K562 (cell line): ENCODE results near the gene MACF1. TPM values are rescaled to one million over a fixed set of nuclear protein-coding genes. Genes with fewer than 3 reads are reported as not detected.

Experiments
- ATAC-seq: fragments of 200-7000 bp; cut with Tn5 transposase; 3 replicates; pipeline ENCODE4 v1.9.1; 2020; ENCODE audit warnings: moderate library complexity
- BruUV-seq: library from RNA; stranded (reverse); fragments of 400-500 nt; replicated peaks from 2 replicates; lab custom pipeline; 2021; lab: Mats Ljungman, UMichigan
- CTCF ChIA-PET: fragments of 300-600 bp; formaldehyde crosslinking; extraction: SDS; loops from one replicate; lab custom pipeline; 2021; ENCODE audit warnings: low intra/inter-chr PET ratio; lab: Yijun Ruan, JAX
- POLR2A ChIA-PET: fragments of 300-600, 350-650 bp; sonication (Branson Sonifier 250); formaldehyde crosslinking; extraction: SDS; loops from one replicate; lab custom pipeline; 2021; ENCODE audit warnings: antibody characterized with exemption, inconsistent platforms; lab: Yijun Ruan, JAX
- DNase-seq, 4 experiments: peaks; one replicate each; pipeline versions ENCODE4 v3.0.0 to v3.0.0-alpha.2; 2011 to 2018; ENCODE audit warnings: low spot score in 3 of 4, mixed read lengths in 3 of 4; ENCODE audit errors: extremely low read depth in 1 of 4
- FAIRE-seq: peaks from 2 replicates; lab custom pipeline; 2011; peaks lifted over from hg19 to GRCh38; lab: Jason Lieb, UNC
- H2AFZ ChIP-seq: 2 replicates; pipeline ENCODE4 v1.6.0; 2011; ENCODE audit warnings: low read depth, low read length, control low read depth, inconsistent platforms
- H3K27ac ChIP-seq: fragments of 200-600 bp; 3 replicates; pipeline ENCODE4 v1.8.0; 2011; ENCODE audit warnings: low read depth, mild to moderate bottlenecking, control low read depth, inconsistent platforms, low read length, moderate library complexity, mixed read lengths; ENCODE audit errors: extremely low read depth
- H3K27me3 ChIP-seq, 2 experiments: fragments of 300-600 bp in 1 of 2; 2 replicates in 1 of 2; 3 replicates in 1 of 2; pipeline versions ENCODE4 v1.6.0 to v1.8.0; 2011; ENCODE audit warnings: inconsistent platforms in 2 of 2, low read length in 2 of 2, mild to moderate bottlenecking in 1 of 2, mixed read lengths in 1 of 2, moderate library complexity in 1 of 2; ENCODE audit not compliant: control insufficient read depth in 2 of 2, insufficient read depth in 2 of 2
- H3K36me3 ChIP-seq: fragments of 300-600 bp; 3 replicates; pipeline ENCODE4 v1.8.0; 2011; ENCODE audit warnings: mild to moderate bottlenecking, low read length, inconsistent platforms; ENCODE audit not compliant: control insufficient read depth, insufficient read depth
- H3K4me1 ChIP-seq, 2 experiments: fragments of 200-600 bp in 1 of 2; replicated peaks in 1 of 2; 2 replicates in 1 of 2; 3 replicates in 1 of 2; pipeline versions ENCODE4 v1.5.1 to v1.8.0; 2011; ENCODE audit warnings: inconsistent platforms in 2 of 2, low read length in 2 of 2, mild to moderate bottlenecking in 1 of 2, mixed read lengths in 1 of 2, moderate library complexity in 1 of 2; ENCODE audit not compliant: control insufficient read depth in 2 of 2, insufficient read depth in 2 of 2
- H3K4me2 ChIP-seq: 2 replicates; pipeline ENCODE4 v1.6.1; 2011; ENCODE audit warnings: low read length, control low read depth, inconsistent platforms, mixed read lengths; ENCODE audit not compliant: insufficient read depth
- H3K4me3 ChIP-seq: fragments of 200-600 bp; sonication (generic), shearing (Covaris generic); 2 replicates; pipeline ENCODE4 v1.5.1; 2016; ENCODE audit warnings: control low read depth, inconsistent platforms
- H3K79me2 ChIP-seq: fragments of 200-600 bp; 3 replicates; pipeline ENCODE4 v1.8.0; 2011; ENCODE audit warnings: low read length, inconsistent platforms; ENCODE audit not compliant: control insufficient read depth, insufficient read depth
- H3K9ac ChIP-seq, 2 experiments: 2 replicates each; pipeline versions ENCODE4 v1.6.0 to v1.6.1; 2011; ENCODE audit warnings: low read depth in 2 of 2, low read length in 2 of 2, control low read depth in 1 of 2, inconsistent platforms in 1 of 2, mild to moderate bottlenecking in 1 of 2, mixed read lengths in 1 of 2; ENCODE audit not compliant: insufficient read depth in 1 of 2
- H3K9me1 ChIP-seq: one replicate; pipeline ENCODE4 v1.6.0; 2011; ENCODE audit warnings: inconsistent platforms, mild to moderate bottlenecking, low read length, moderate library complexity; ENCODE audit not compliant: control insufficient read depth, insufficient read depth
- H3K9me3 ChIP-seq: replicated peaks from 2 replicates; pipeline ENCODE4 v1.5.1; 2011; ENCODE audit warnings: low read depth, low read length, inconsistent platforms; ENCODE audit not compliant: control insufficient read depth, insufficient read depth
- H4K20me1 ChIP-seq: replicated peaks from 2 replicates; pipeline ENCODE4 v1.6.1; 2011; ENCODE audit warnings: low read length, inconsistent platforms, mixed read lengths; ENCODE audit not compliant: control insufficient read depth, insufficient read depth
- CBFB ChIP-seq: sonication (generic); formaldehyde crosslinking; IDR thresholded peaks from 2 replicates; pipeline ENCODE4 v1.4.0; 2020; ENCODE audit warnings: mild to moderate bottlenecking, missing genetic modification reagents
- IRF2 ChIP-seq: sonication (generic); formaldehyde crosslinking; IDR thresholded peaks from 2 replicates; pipeline ENCODE4 v1.8.1; 2022; ENCODE audit warnings: mild to moderate bottlenecking, missing genetic modification reagents
- NCOA1 ChIP-seq: fragments of 450-650 bp; IDR thresholded peaks from 2 replicates; pipeline ENCODE4 v1.6.1; 2016; ENCODE audit warnings: low read depth
- ZNF354B ChIP-seq: fragments of 250-450 bp; sonication (Bioruptor Pico); IDR thresholded peaks from 2 replicates; pipeline ENCODE4 v1.4.0; 2020
- WGBS: fragments of 100-300 bp; shearing (Covaris generic); methylation state at CpG from one replicate; pipeline ENCODE4 v1.1.6; 2016; ENCODE audit warnings: low coverage, mixed read lengths; ENCODE audit not compliant: insufficient coverage; ENCODE audit errors: missing lambda C conversion rate; 5-methylcytosine and 5-hydroxymethylcytosine counted together
- in situ Hi-C: fragments of 300-500 bp; cut with MboI; formaldehyde crosslinking; loops from 4 replicates; pipeline ENCODE4 v1.15.0; 2018; ENCODE audit warnings: inconsistent platforms, mixed read lengths
- intact Hi-C: fragments of 100-400 bp; cut with micrococcal nuclease; formaldehyde crosslinking; loops from 2 replicates; pipeline ENCODE4 v1.14.2; 2022
- polyA plus RNA-seq, 8 experiments: library from polyadenylated mRNA; depleted of rRNA in 4 of 8; stranded (reverse) in 5 of 8; unstranded in 3 of 8; fragments of >200 nt; fragmentation: Nextera tagmentation in 2 of 8; fragmentation: Illumina TruSeq in 1 of 8; extraction: Ambion mirVana in 2 of 8; extraction: Trizol in 1 of 8; gene quantifications; 2 replicates each; pipeline versions ENCODE4 v1.2.1 to v1.2.3, GENCODE V29; 2011 to 2014; ENCODE audit warnings: inconsistent platforms in 1 of 8, missing spikeins in 1 of 8
- total RNA-seq, 7 experiments: library from RNA; depleted of rRNA in 6 of 7; stranded (reverse); fragments of >200 nt in 6 of 7; fragmentation: Illumina TruSeq in 2 of 7; extraction: Trizol in 2 of 7; gene quantifications; 2 replicates each; pipeline versions ENCODE4 v1.2.1 to v1.2.3, GENCODE V29; 2011 to 2021; ENCODE audit warnings: low replicate concordance in 1 of 7
- TF ChIP-seq, protein P1 (sequence below): sonication (generic); formaldehyde crosslinking; IDR thresholded peaks from 2 replicates; pipeline ENCODE4 v1.8.0; 2022; ENCODE audit warnings: mild to moderate bottlenecking, low read depth, missing genetic modification reagents

The MACF1 gene
- total and polyA plus RNA-seq, 9 of the 15 experiments (the other 6 are each of a cell fraction or from before 2014, with no cell fraction given): 13.2 to 232 (median 112) TPM

- Histone ChIP-seq H3K4me2 (peak overlapping the region; percentile 89), H2AFZ (peak overlapping the region; percentile 89), H3K4me3 (peak overlapping the region; percentile 47), H3K79me2 (peaks cover 35% of the 10 kb centered on the region), H4K20me1 (no peaks in the 10 kb centered on the region), H3K9me3 (no peaks in the 10 kb centered on the region), H3K36me3 (no peaks in the 10 kb centered on the region; the same call in 2 of the 3 replicates), H3K27ac (peak overlapping the region; percentile 82), H3K4me1 (peaks cover 9 to 34% of the 10 kb centered on the region in 2 experiments; a peak in 4 of 5 replicates), H3K27me3 (no peaks in the 10 kb centered on the region), H3K9ac (peak overlapping the region; percentile 79 to 86; a peak in 3 of 4 replicates), H3K9me1 (no peaks in the 10 kb centered on the region)
- CTCF ChIA-PET: no interaction called here
- TF ChIP-seq CBFB (CRISPR knock-in tag) (0 out of 2 replicates have a peak, but pooled peaks have one; percentile 8), NCOA1 (no peak), IRF2 (no peak), ZNF354B (CRISPR knock-in tag) (no peak)
- TF ChIP-seq, protein P1, sequence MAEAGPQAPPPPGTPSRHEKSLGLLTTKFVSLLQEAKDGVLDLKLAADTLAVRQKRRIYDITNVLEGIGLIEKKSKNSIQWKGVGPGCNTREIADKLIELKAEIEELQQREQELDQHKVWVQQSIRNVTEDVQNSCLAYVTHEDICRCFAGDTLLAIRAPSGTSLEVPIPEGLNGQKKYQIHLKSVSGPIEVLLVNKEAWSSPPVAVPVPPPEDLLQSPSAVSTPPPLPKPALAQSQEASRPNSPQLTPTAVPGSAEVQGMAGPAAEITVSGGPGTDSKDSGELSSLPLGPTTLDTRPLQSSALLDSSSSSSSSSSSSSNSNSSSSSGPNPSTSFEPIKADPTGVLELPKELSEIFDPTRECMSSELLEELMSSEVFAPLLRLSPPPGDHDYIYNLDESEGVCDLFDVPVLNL (CRISPR knock-in tag): no peak
- 11% methylated on average over 1 of the region's 1 CpG for WGBS
- ATAC-seq (peak; percentile 67), FAIRE-seq (no peak), DNase-seq (peak in 1 of 4 experiments; percentile 40)
- BruUV-seq: no TSS peak
- in situ Hi-C loops (no loop called here), intact Hi-C loops (no loop called here)
- POLR2A ChIA-PET: interaction anchor here (0.7 to 4.2 kb wide), 5 partner anchors 8 to 34 kb away, joined by 3 to 27 read pairs (median 4); no protein-coding TSS in a partner anchor
These were observed 45.1 kb upstream of the MACF1 start for GRCh38 chr1:39159224-39160036.
